Activated CD8-positive, alpha-beta T cell treated with anti-CD3 and anti-CD28 coated beads for 36 hours (primary cell): ENCODE data around the gene SHOX. TPM values are rescaled to one million over a fixed set of nuclear protein-coding genes. Genes with fewer than 3 reads are reported as not detected.

Source experiments
- ATAC-seq: fragments of 200-7000 bp; cut with Tn5 transposase; one replicate; pipeline ENCODE4 v1.10.0; 2021; ENCODE audit warnings: mild to moderate bottlenecking, moderate library complexity
- CTCF ChIA-PET: fragments of 350-600 bp; sonication (Branson Sonifier 250); formaldehyde crosslinking; loops from one replicate; lab custom pipeline; 2021; ENCODE audit warnings: antibody characterized with exemption; lab: Charles Lee
- POLR2A ChIA-PET: fragments of 350-600 bp; sonication (Branson Sonifier 250); formaldehyde crosslinking; loops from one replicate; lab custom pipeline; 2021; ENCODE audit warnings: antibody characterized with exemption; lab: Charles Lee
- DNase-seq: peaks from one replicate; pipeline ENCODE4 v3.0.0-alpha.2; 2020
- H3K27ac Mint-ChIP-seq: one replicate; pipeline ENCODE4 v1.8.0; 2021; ENCODE audit warnings: mild to moderate bottlenecking, mixed read lengths
- H3K27me3 Mint-ChIP-seq: one replicate; pipeline ENCODE4 v1.8.0; 2021; ENCODE audit warnings: mixed read lengths
- H3K36me3 Mint-ChIP-seq: one replicate; pipeline ENCODE4 v1.8.0; 2021; ENCODE audit warnings: low read depth, mixed read lengths
- H3K4me1 Mint-ChIP-seq: one replicate; pipeline ENCODE4 v1.8.0; 2021; ENCODE audit warnings: low read depth, mixed read lengths
- H3K4me3 Mint-ChIP-seq: one replicate; pipeline ENCODE4 v1.8.0; 2021; ENCODE audit warnings: mild to moderate bottlenecking, moderate library complexity, mixed read lengths
- H3K9me3 Mint-ChIP-seq: one replicate; pipeline ENCODE4 v1.8.0; 2021; ENCODE audit warnings: mixed read lengths
- intact Hi-C: fragments of 100-400 bp; cut with micrococcal nuclease; formaldehyde crosslinking; loops from one replicate; pipeline ENCODE4 v1.10.0; 2022
- total RNA-seq, 2 experiments: library from RNA; stranded (reverse); gene quantifications; one replicate each; pipeline ENCODE4 v1.2.3, GENCODE V29; 2021
- TF ChIP-seq, protein P1 (sequence below): fragments of 200-600 bp; IDR thresholded peaks from one replicate; pipeline ENCODE4 v1.8.0; 2022; ENCODE audit warnings: antibody characterized with exemption, mild to moderate bottlenecking

The SHOX gene
- total RNA-seq, 2 experiments from 2014 or later: not detected

GRCh38 chrX:633043-633984 is 2.7 kb downstream of the SHOX start:
- Mint-ChIP-seq H3K27ac (no peak overlapping the region), H3K9me3 (no peaks in the 10 kb centered on the region), H3K36me3 (no peaks in the 10 kb centered on the region), H3K4me1 (peaks cover 8% of the 10 kb centered on the region), H3K27me3 (peaks cover 68% of the 10 kb centered on the region), H3K4me3 (no peak overlapping the region)
- ChIA-PET CTCF (no interaction called here), POLR2A (no interaction called here)
- TF ChIP-seq, protein P1, sequence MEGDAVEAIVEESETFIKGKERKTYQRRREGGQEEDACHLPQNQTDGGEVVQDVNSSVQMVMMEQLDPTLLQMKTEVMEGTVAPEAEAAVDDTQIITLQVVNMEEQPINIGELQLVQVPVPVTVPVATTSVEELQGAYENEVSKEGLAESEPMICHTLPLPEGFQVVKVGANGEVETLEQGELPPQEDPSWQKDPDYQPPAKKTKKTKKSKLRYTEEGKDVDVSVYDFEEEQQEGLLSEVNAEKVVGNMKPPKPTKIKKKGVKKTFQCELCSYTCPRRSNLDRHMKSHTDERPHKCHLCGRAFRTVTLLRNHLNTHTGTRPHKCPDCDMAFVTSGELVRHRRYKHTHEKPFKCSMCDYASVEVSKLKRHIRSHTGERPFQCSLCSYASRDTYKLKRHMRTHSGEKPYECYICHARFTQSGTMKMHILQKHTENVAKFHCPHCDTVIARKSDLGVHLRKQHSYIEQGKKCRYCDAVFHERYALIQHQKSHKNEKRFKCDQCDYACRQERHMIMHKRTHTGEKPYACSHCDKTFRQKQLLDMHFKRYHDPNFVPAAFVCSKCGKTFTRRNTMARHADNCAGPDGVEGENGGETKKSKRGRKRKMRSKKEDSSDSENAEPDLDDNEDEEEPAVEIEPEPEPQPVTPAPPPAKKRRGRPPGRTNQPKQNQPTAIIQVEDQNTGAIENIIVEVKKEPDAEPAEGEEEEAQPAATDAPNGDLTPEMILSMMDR: no peak
- no peak for DNase-seq
- no peak for ATAC-seq
- intact Hi-C loops: no loop called here

GRCh38 chrX:633985-634958 is 3.7 kb downstream of the SHOX start:
- Mint-ChIP-seq H3K27me3 (peaks cover 74% of the 10 kb centered on the region), H3K27ac (no peak overlapping the region), H3K4me1 (peaks cover 8% of the 10 kb centered on the region), H3K4me3 (no peak overlapping the region), H3K9me3 (no peaks in the 10 kb centered on the region), H3K36me3 (no peaks in the 10 kb centered on the region)
- POLR2A ChIA-PET: no interaction called here
- TF ChIP-seq, protein P1: no peak
- CTCF ChIA-PET: no interaction called here
- DNase-seq (no peak), ATAC-seq (no peak)
- intact Hi-C loops: no loop called here

- Mint-ChIP-seq H3K4me1 (peaks cover 8% of the 10 kb centered on the region), H3K36me3 (no peaks in the 10 kb centered on the region), H3K4me3 (no peak overlapping the region), H3K27me3 (peaks cover 70% of the 10 kb centered on the region), H3K27ac (no peak overlapping the region), H3K9me3 (no peaks in the 10 kb centered on the region)
- intact Hi-C loops: no loop called here
- CTCF ChIA-PET: no interaction called here
- ATAC-seq (no peak), DNase-seq (no peak)
- POLR2A ChIA-PET: no interaction called here
- TF ChIP-seq, protein P1: no peak
These were observed 5.0 kb downstream of the SHOX start for GRCh38 chrX:635428-636090.

- ATAC-seq (no peak), DNase-seq (no peak)
- CTCF ChIA-PET: no interaction called here
- Mint-ChIP-seq H3K4me3 (no peak overlapping the region), H3K27ac (no peak overlapping the region), H3K4me1 (peaks cover 6% of the 10 kb centered on the region), H3K9me3 (no peaks in the 10 kb centered on the region), H3K36me3 (no peaks in the 10 kb centered on the region), H3K27me3 (peaks cover 62% of the 10 kb centered on the region)
- POLR2A ChIA-PET: no interaction called here
- intact Hi-C loops: no loop called here
- TF ChIP-seq, protein P1: no peak
These were observed 6.5 kb downstream of the SHOX start for GRCh38 chrX:636981-637659.
